Measurements from ENCODE around the gene FBXO48.

The FBXO48 gene

DNA sequence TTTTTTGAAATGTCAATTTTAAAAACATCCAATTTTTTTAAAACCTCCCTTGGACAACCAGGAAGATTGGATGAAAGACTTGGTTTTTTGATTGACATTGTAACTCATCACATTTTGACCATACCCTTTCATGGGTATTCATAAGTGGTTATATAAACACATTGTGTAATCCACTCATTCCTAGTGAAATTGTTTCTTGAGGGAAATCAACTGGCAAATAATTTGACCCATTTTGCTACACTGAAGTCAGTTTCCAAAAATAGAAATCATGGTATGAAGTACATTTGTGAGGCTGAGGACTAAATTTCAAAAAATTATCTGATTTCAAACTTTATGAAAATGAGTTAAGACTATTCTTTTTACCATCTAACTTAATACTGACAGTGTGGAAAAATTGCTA lies 31.5 kb downstream of the FBXO48 start:
- no peak for DNase-seq (ENCODE audit: low spot score)

DNA sequence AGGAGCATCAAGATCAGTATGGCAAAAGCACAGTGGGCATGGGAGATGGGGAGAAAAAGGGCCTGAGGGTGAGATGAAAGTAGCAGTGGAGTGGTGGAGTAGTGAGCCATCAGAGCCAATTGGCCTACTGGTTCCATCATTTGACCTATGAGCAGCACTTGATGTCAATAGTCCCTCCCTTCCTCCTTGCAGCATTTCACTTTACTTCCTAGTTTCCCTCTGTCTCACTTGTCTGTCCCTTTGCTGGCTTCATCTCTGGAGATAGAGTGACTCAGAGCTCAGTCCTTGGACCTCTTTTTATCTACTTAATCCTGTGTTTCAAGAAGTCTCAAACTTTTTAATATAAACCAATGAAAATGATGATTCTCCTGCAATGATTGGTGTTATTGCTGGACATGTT lies 32.1 kb downstream of the FBXO48 start:
- DNase-seq (ENCODE audit: low spot score), result no peak

- no peak for DNase-seq (ENCODE audit: low spot score)
These were observed 34.1 kb downstream of the FBXO48 start for GRCh38 chr2:68432696-68433658.

DNA sequence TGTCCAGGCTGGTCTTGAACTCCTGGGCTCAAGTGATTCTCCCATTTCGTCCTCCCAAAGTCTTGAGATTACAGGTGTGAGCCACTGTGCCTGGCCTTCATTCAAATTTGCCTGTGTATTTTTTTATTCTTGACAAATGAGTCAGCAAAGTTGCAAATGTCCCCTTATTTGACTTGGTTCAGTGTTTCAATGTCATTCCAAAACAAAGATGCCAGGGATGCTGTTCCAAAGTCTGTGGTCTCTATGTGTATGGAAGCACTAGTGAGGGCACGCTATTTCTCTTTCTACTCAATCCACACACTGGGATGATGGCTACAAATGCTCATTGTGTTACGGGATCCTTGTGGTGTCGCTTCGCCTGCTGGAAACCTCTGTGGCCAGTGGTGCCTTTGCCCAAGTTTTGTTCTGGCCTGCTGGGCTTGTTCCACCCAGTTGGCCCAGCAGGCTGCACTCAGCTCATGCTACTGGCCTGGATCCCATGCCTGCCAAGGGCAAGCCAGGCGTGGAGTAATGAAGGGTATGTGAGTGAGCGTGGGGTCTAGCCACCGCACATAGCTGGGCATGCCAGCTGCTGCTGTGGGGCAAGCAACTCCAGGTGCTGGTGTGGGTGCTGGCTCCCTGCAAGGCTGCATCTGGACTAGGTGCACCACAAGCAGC lies 35.6 kb downstream of the FBXO48 start:
- DNase-seq (ENCODE audit: low spot score), result no peak

- no peak for DNase-seq (ENCODE audit: low spot score)
These were observed 37.7 kb downstream of the FBXO48 start for GRCh38 chr2:68429311-68429826.

- DNase-seq (ENCODE audit: low spot score), result no peak
These were observed 38.3 kb downstream of the FBXO48 start for GRCh38 chr2:68428746-68429145.

GRCh38 chr2:68428126-68428525 lies 39.0 kb downstream of the FBXO48 start:
- no peak for DNase-seq (ENCODE audit: low spot score)

GRCh38 chr2:68426848-68427579 lies 40.1 kb downstream of the FBXO48 start:
- DNase-seq (ENCODE audit: low spot score), result no peak

DNA sequence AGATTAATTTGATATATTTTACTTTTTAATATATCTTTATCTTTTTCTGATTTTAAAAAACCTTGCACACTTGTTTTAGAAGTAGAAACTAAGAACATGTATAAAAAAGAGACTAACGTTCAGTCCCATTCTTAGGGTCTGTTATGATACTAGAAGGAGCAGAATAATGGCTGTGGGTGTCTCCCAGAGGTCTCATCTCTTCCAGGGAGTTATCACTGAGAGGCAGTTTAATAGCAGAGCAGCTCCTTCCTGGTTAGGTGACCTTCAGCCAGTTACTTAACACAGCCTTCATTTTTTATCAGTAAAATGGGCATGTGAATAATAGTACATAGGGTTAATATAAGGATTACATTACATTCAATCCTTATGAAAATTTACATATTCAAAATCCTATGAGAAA lies 40.6 kb downstream of the FBXO48 start:
- DNase-seq (ENCODE audit: low spot score), result no peak

- DNase-seq (ENCODE audit: low spot score), result no peak
These were observed 41.6 kb downstream of the FBXO48 start for GRCh38 chr2:68425503-68425902.

DNA sequence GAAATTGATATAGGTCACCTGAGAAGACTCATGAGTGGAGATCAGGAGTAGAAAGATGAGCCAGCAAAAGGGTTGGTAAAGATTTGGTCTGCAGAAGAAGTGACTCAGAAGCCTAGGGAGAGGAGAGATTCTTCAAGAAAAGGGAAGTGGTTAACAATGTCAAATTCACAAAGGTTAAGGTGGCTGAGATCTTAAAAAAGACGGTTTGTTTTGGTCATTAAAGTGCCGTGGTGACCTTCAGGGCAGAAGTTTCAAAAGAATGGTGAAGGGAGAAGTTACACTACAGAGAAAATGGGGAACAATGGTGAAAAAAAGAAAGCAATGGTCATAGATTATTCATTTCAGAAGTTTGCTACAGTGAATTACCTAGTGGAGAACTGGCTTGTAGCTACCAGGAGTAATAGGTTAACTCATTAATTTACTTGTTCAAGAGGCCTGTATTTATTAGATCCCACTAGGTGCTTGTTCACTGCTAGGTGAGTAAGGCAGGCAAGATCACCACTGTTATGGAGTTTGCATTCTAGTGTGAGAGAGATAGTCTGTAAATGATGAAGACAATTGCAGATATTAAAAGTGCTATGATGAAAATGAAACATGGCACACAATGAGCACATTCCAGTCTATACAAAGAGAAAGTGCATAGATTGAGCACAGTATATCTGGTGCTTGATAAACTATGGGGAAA lies 43.0 kb downstream of the FBXO48 start:
- no peak for DNase-seq (ENCODE audit: low spot score)

DNA sequence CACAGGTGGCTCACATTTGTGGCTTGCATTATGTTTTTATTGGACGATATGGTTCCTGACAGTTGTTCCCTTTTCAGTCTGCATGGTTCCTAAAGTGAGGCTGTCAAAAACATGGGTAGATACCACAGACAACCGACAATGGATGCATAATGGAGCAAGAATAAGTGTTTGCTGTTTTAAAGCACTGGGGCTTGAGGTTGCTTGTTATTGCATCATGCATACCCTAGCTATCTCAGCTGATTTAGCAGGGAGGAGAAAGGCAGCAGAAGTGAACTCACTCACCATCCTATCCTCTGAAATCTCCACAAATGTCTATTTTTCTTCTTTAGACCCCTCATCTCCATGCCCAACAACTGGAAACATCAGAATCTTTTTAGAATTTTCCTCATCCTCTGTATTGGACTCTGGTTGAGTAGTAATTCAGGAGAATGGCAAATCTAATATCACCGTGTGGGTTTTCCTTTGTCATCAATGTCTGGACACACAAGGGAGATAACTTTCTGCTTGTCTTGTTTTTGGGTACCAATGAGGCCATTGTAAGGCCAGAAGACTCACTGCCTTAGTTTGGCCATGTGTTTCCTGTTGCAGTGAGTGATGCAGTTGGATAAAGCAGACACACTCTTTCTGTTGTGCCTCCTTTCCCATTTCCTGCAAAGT lies 46.7 kb downstream of the FBXO48 start:
- no peak for DNase-seq (ENCODE audit: low spot score)

- DNase-seq (ENCODE audit: low spot score), result no peak
These were observed 48.2 kb downstream of the FBXO48 start for GRCh38 chr2:68418855-68419254.

DNA sequence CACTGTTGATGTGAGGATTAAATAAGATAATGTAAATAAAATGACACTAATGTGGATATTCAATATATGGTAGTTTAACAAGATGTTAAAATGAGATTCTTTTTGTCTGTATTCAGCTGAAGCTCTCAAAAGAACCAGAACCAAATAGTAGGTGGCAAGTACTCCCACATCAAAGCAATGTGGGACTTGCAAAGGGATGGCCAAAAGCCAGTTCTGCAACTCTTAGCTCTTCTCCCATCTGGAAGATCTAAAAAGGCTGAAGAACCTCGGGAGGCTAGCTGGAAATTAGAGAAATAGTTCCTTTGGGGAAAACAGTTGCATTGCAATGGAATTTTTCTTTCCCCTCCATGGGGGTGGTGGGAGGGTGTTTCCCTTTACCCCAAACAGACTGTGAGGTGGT lies 48.7 kb downstream of the FBXO48 start:
- no peak for DNase-seq (ENCODE audit: low spot score)

- DNase-seq (ENCODE audit: low spot score), result no peak
These were observed 49.2 kb downstream of the FBXO48 start for GRCh38 chr2:68417926-68418325.

DNA sequence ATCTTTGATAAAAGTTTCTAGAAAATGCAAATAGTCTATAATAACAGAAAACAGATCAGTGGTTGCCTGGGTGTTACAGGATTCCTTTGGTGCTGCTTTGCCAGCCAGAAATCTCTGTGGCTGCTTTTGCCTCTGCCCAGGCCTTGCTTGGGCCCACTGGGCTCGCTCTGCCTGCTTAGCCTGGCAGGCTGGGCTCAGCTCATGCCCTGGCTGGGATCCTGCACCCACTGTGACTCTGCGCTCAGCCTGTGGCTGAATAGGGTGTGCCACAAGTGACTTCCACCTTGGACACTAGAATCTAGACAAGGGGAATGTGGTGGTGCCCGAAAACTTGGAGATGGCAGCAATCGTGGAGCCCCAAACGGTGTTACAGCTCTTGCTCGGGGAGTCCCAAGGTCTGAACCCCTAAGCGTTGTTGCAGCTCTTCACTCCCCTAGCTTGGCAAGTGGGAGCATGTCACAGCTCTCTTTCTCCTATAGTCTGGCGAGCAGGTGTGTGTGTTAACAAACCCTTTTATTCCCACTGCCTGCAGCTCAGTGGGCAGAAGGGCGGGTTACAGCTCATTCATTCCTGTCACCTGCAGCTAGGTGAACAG lies 50.9 kb downstream of the FBXO48 start:
- no peak for DNase-seq (ENCODE audit: low spot score)

GRCh38 chr2:68415521-68415920 lies 51.6 kb downstream of the FBXO48 start:
- DNase-seq (ENCODE audit: low spot score), result no peak

DNA sequence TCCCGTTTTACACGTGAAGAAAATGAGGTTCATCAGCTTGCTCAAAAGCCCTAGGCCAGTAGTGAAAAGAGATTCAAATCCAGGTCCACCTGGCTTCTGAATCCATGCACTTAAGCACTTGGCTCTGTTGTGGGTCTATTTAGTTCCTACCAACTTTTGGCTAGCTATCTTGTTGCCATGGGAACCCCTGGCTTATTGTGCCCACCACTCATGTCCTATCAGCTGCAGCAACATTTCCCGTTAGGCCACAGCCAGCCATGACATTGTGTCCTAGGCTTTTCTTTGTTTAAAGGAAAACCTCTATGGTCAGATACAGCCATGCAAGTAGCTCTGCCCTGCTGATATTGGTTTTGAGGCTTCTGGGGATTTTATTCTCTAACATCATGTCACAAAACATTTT lies 52.2 kb downstream of the FBXO48 start:
- DNase-seq (ENCODE audit: low spot score), result no peak

- DNase-seq (ENCODE audit: low spot score), result no peak
These were observed 52.6 kb downstream of the FBXO48 start for GRCh38 chr2:68414452-68414851.

GRCh38 chr2:68413466-68413865 lies 53.6 kb downstream of the FBXO48 start:
- DNase-seq (ENCODE audit: low spot score), result no peak
